HepG2 (cell line): ENCODE measurements around the gene PCDHGA7. TPM values are rescaled to one million over a fixed set of nuclear protein-coding genes. Genes with fewer than 3 reads are reported as not detected.

ENCODE experiments used
- ATAC-seq: fragments of 200-7000 bp; cut with Tn5 transposase; 3 replicates; pipeline ENCODE4 v1.9.1; 2020; ENCODE audit warnings: mild to moderate bottlenecking, moderate library complexity
- BruUV-seq: library from RNA; stranded (reverse); fragments of 400-500 nt; replicated peaks from 2 replicates; lab custom pipeline; 2021; lab: Mats Ljungman, UMichigan
- CTCF ChIA-PET: fragments of 300-600 bp; formaldehyde crosslinking; extraction: SDS; loops from one replicate; lab custom pipeline; 2021; ENCODE audit warnings: low total read pairs, inconsistent platforms, low intra/inter-chr PET ratio; lab: Yijun Ruan, JAX
- POLR2A ChIA-PET: fragments of 350-600 bp; sonication (Branson Sonifier 250); formaldehyde crosslinking; loops from one replicate; lab custom pipeline; 2020; ENCODE audit warnings: antibody characterized with exemption, inconsistent platforms; lab: Yijun Ruan, JAX
- DNase-seq: peaks from one replicate; pipeline ENCODE4 v3.0.0-alpha.2; 2015; ENCODE audit warnings: low spot score
- FAIRE-seq: peaks from 3 replicates; lab custom pipeline; 2011; peaks lifted over from hg19 to GRCh38; lab: Jason Lieb, UNC
- H2AFZ ChIP-seq: one replicate; pipeline ENCODE4 v1.6.1; 2011; ENCODE audit warnings: low read length, inconsistent platforms
- H3K27ac ChIP-seq: fragments of 300-600 bp; 3 replicates; pipeline ENCODE4 v1.8.0; 2011; ENCODE audit warnings: mixed run types, mild to moderate bottlenecking, mixed read lengths, low read length, inconsistent platforms; ENCODE audit not compliant: insufficient read depth; ENCODE audit errors: extremely low read length
- H3K27me3 ChIP-seq, 2 experiments: fragments of 200-600 bp in 1 of 2; 2 replicates in 1 of 2; 3 replicates in 1 of 2; pipeline versions ENCODE4 v1.6.0 to v1.8.0; 2011; ENCODE audit warnings: low read length in 2 of 2, mild to moderate bottlenecking in 2 of 2, moderate library complexity in 2 of 2, inconsistent platforms in 1 of 2; ENCODE audit not compliant: insufficient read depth in 2 of 2, control insufficient read depth in 1 of 2
- H3K36me3 ChIP-seq, 2 experiments: fragments of 200-600 bp in 1 of 2; replicated peaks in 1 of 2; 2 replicates in 1 of 2; 3 replicates in 1 of 2; pipeline versions ENCODE4 v1.5.1 to v1.8.0; 2011; ENCODE audit warnings: low read length in 2 of 2, inconsistent platforms in 1 of 2; ENCODE audit not compliant: insufficient read depth in 2 of 2, control insufficient read depth in 1 of 2
- H3K4me1 ChIP-seq: 2 replicates; pipeline ENCODE4 v1.5.1; 2012; ENCODE audit warnings: low read length, inconsistent platforms; ENCODE audit not compliant: insufficient read depth
- H3K4me2 ChIP-seq: 2 replicates; pipeline ENCODE4 v1.6.0; 2011; ENCODE audit warnings: low read depth, low read length, inconsistent platforms
- H3K4me3 ChIP-seq, 3 experiments: fragments of 200-600 bp in 1 of 3; sonication (generic), shearing (Covaris generic) in 1 of 3; replicated peaks in 1 of 3; 2 replicates each; pipeline ENCODE4 v1.5.1; 2011 to 2016; ENCODE audit warnings: low read length in 3 of 3, inconsistent platforms in 2 of 3, low read depth in 2 of 3, mild to moderate bottlenecking in 2 of 3, control low read depth in 1 of 3, mixed read lengths in 1 of 3; ENCODE audit not compliant: insufficient read depth in 1 of 3
- H3K79me2 ChIP-seq: one replicate; pipeline ENCODE4 v1.6.1; 2011; ENCODE audit warnings: low read length, inconsistent platforms; ENCODE audit not compliant: insufficient read depth
- H3K9ac ChIP-seq: 2 replicates; pipeline ENCODE4 v1.6.0; 2011; ENCODE audit warnings: mild to moderate bottlenecking, low read depth, low read length, inconsistent platforms; ENCODE audit not compliant: insufficient read depth
- H3K9me3 ChIP-seq: 2 replicates; pipeline ENCODE4 v1.5.1; 2012; ENCODE audit warnings: mild to moderate bottlenecking, low read length
- H4K20me1 ChIP-seq: 2 replicates; pipeline ENCODE4 v1.6.0; 2011; ENCODE audit warnings: inconsistent platforms, mild to moderate bottlenecking, low read length, moderate library complexity; ENCODE audit not compliant: insufficient read depth
- ADNP ChIP-seq: sonication (generic); formaldehyde crosslinking; IDR thresholded peaks from 2 replicates; pipeline ENCODE4 v1.4.0; 2020; ENCODE audit warnings: missing genetic modification reagents
- AGO1 ChIP-seq: fragments of 200-400 bp; formaldehyde crosslinking; IDR thresholded peaks from 2 replicates; pipeline ENCODE4 v1.6.1; 2017; ENCODE audit warnings: mild to moderate bottlenecking, low read depth, low read length, moderate library complexity; ENCODE audit not compliant: poor library complexity, severe bottlenecking
- CREB1 ChIP-seq, 2 experiments: fragments of 450-650 bp in 1 of 2; IDR thresholded peaks; 2 replicates each; pipeline ENCODE4 v1.6.1; 2016 to 2017; ENCODE audit warnings: control low read depth in 1 of 2, mild to moderate bottlenecking in 1 of 2, missing compliant biosample characterization in 1 of 2, missing genetic modification characterization in 1 of 2
- DNMT3B ChIP-seq: conservative IDR thresholded peaks from 2 replicates; pipeline ENCODE4 v1.6.1; 2016; ENCODE audit warnings: missing biosample characterization, control low read depth
- FOXK2 ChIP-seq: fragments of 450-650 bp; IDR thresholded peaks from 2 replicates; pipeline ENCODE4 v1.6.1; 2016
- HOXA7 ChIP-seq: sonication (generic); formaldehyde crosslinking; IDR thresholded peaks from 2 replicates; pipeline ENCODE4 v1.8.1; 2022; ENCODE audit warnings: mild to moderate bottlenecking, missing genetic modification reagents, moderate library complexity
- KLF16 ChIP-seq, 2 experiments: sonication (generic) in 1 of 2; formaldehyde crosslinking in 1 of 2; IDR thresholded peaks; 2 replicates each; pipeline versions ENCODE4 v1.6.1 to v1.8.0; 2016 to 2023; ENCODE audit warnings: missing genetic modification reagents in 2 of 2, missing compliant biosample characterization in 1 of 2
- MAFF ChIP-seq: IDR thresholded peaks from 2 replicates; pipeline ENCODE4 v1.6.1; 2011; ENCODE audit warnings: low read depth, low read length, improper control_type of control experiment
- NFYC ChIP-seq: IDR thresholded peaks from 2 replicates; pipeline ENCODE4 v1.6.1; 2016; ENCODE audit warnings: missing genetic modification reagents, missing compliant biosample characterization
- NPAS2 ChIP-seq: sonication (generic); formaldehyde crosslinking; IDR thresholded peaks from 2 replicates; pipeline ENCODE4 v1.8.0; 2022; ENCODE audit warnings: mild to moderate bottlenecking, missing genetic modification reagents, borderline replicate concordance
- NR2F6 ChIP-seq, 2 experiments: IDR thresholded peaks; 2 replicates each; pipeline ENCODE4 v1.6.1; 2016; ENCODE audit warnings: antibody characterized with exemption in 1 of 2, mild to moderate bottlenecking in 1 of 2
- PHB2 ChIP-seq: fragments of 450-650 bp; IDR thresholded peaks from 2 replicates; pipeline ENCODE4 v1.6.1; 2018; ENCODE audit not compliant: partially characterized antibody
- SUZ12 ChIP-seq: fragments of 150-350 bp; IDR thresholded peaks from 2 replicates; pipeline ENCODE4 v1.6.1; 2014; ENCODE audit warnings: low read depth, low read length
- XBP1 ChIP-seq: sonication (generic); formaldehyde crosslinking; IDR thresholded peaks from 2 replicates; pipeline ENCODE4 v1.5.0; 2020; ENCODE audit warnings: missing genetic modification reagents
- ZNF343 ChIP-seq: sonication (generic); formaldehyde crosslinking; IDR thresholded peaks from 2 replicates; pipeline ENCODE4 v1.4.0; 2020; ENCODE audit warnings: mild to moderate bottlenecking, missing genetic modification reagents
- ZNF598 ChIP-seq: sonication (generic); formaldehyde crosslinking; IDR thresholded peaks from 2 replicates; pipeline ENCODE4 v1.5.1; 2020; ENCODE audit warnings: mild to moderate bottlenecking, missing genetic modification reagents, borderline replicate concordance
- WGBS: methylation state at CpG from one replicate; pipeline ENCODE4 v1.1.6; 2017; ENCODE audit warnings: low lambda C conversion rate; 5-methylcytosine and 5-hydroxymethylcytosine counted together
- in situ Hi-C: cut with HindIII; loops from 2 replicates; pipeline ENCODE4 v1.10.0; 2017; ENCODE audit warnings: low pct_unique_long_range_greater_than_20kb; ENCODE audit not compliant: extremely low pct_ligation_motif_present
- intact Hi-C: fragments of 100-400 bp; cut with micrococcal nuclease; formaldehyde crosslinking; loops from one replicate; pipeline ENCODE4 v1.10.0; 2022; ENCODE audit not compliant: unreplicated experiment
- polyA plus RNA-seq, 8 experiments: library from polyadenylated mRNA; depleted of rRNA in 3 of 8; stranded (reverse) in 7 of 8; unstranded in 1 of 8; fragments of >200 nt; fragmentation: Illumina TruSeq in 4 of 8; extraction: Trizol in 4 of 8; gene quantifications; 2 replicates each; pipeline versions ENCODE4 v1.2.1 to v1.2.3, GENCODE V29; 2011 to 2016; ENCODE audit warnings: low read depth in 4 of 8, missing spikeins in 1 of 8, mixed read lengths in 1 of 8; ENCODE audit not compliant: insufficient read depth in 1 of 8
- total RNA-seq, 5 experiments: library from RNA; depleted of rRNA; stranded (reverse); fragments of >200 nt; fragmentation: Illumina TruSeq; extraction: Trizol; gene quantifications; 2 replicates each; pipeline ENCODE4 v1.2.3, GENCODE V29; 2016; ENCODE audit warnings: low read depth in 1 of 5
- TF ChIP-seq, protein P1 (sequence below): sonication (generic); formaldehyde crosslinking; IDR thresholded peaks from 2 replicates; pipeline ENCODE4 v1.4.0; 2020; ENCODE audit warnings: missing genetic modification reagents, borderline replicate concordance
- TF ChIP-seq, protein P2 (sequence below): sonication (generic); formaldehyde crosslinking; IDR thresholded peaks from 2 replicates; pipeline ENCODE4 v1.4.0; 2020; ENCODE audit warnings: mild to moderate bottlenecking, missing genetic modification reagents

PCDHGA7 gene
- total and polyA plus RNA-seq, 2 of the 13 experiments (the other 11 are each of a cell fraction or from before 2014, with no cell fraction given): 0.11 to 0.31 TPM

DNA sequence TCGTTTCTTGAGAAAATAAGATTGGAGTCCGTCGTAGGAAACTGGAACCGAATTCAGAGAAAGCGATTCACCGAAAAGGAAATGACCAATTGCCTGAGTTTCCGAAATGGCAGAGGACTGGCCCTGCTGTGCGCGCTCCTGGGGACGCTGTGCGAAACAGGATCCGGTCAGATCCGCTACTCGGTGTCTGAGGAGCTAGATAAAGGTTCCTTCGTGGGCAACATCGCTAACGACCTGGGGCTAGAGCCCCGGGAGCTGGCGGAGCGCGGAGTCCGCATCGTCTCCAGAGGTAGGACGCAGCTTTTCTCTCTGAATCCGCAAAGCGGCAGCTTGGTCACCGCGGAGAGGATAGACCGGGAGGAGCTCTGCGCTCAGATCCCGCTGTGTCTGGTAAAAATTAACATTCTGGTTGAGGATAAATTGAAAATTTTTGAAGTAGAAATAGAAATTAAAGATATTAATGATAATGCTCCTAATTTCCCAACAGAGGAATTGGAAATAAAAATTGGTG, 38.5 kb upstream of the PCDHGA7 start (continued):
- TF ChIP-seq, protein P1, sequence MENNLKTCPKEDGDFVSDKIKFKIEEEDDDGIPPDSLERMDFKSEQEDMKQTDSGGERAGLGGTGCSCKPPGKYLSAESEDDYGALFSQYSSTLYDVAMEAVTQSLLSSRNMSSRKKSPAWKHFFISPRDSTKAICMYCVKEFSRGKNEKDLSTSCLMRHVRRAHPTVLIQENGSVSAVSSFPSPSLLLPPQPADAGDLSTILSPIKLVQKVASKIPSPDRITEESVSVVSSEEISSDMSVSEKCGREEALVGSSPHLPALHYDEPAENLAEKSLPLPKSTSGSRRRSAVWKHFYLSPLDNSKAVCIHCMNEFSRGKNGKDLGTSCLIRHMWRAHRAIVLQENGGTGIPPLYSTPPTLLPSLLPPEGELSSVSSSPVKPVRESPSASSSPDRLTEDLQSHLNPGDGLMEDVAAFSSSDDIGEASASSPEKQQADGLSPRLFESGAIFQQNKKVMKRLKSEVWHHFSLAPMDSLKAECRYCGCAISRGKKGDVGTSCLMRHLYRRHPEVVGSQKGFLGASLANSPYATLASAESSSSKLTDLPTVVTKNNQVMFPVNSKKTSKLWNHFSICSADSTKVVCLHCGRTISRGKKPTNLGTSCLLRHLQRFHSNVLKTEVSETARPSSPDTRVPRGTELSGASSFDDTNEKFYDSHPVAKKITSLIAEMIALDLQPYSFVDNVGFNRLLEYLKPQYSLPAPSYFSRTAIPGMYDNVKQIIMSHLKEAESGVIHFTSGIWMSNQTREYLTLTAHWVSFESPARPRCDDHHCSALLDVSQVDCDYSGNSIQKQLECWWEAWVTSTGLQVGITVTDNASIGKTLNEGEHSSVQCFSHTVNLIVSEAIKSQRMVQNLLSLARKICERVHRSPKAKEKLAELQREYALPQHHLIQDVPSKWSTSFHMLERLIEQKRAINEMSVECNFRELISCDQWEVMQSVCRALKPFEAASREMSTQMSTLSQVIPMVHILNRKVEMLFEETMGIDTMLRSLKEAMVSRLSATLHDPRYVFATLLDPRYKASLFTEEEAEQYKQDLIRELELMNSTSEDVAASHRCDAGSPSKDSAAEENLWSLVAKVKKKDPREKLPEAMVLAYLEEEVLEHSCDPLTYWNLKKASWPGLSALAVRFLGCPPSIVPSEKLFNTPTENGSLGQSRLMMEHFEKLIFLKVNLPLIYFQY: no peak
- TF ChIP-seq ZNF343 (no peak), MAFF (no peak)
- TF ChIP-seq, all 625 proteins: peak for 0

DNA sequence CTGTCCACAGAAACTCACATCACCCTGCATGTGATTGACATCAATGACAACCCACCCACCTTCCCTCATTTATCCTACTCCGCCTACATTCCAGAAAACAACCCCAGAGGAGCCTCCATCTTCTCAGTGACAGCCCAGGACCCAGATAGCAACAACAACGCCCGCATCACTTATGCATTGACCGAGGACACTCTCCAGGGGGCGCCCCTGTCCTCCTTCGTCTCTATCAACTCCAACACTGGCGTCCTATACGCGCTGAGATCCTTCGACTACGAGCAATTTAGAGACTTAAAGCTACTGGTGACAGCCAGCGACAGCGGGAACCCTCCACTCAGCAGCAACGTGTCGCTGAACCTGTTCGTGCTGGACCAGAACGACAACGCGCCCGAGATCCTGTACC, 37.2 kb upstream of the PCDHGA7 start:
- Histone ChIP-seq H3K36me3 (no peaks in the 10 kb centered on the region), H3K27me3 (no peaks in the 10 kb centered on the region; a peak in 1 of 5 replicates), H3K27ac (no peak overlapping the region), H3K9ac (no peak overlapping the region), H3K4me1 (no peaks in the 10 kb centered on the region), H3K4me3 (no peak overlapping the region), H2AFZ (no peak overlapping the region), H4K20me1 (no peaks in the 10 kb centered on the region), H3K9me3 (peaks cover 22% of the 10 kb centered on the region), H3K4me2 (no peak overlapping the region), H3K79me2 (no peaks in the 10 kb centered on the region)
- no TSS peak for BruUV-seq
- DNase-seq (no peak), ATAC-seq (no peak), FAIRE-seq (no peak)
- CTCF ChIA-PET: no interaction called here
- intact Hi-C loops: no loop called here
- in situ Hi-C loops: no loop called here
- WGBS: 75% methylated on average over 20 of the region's 20 CpGs
- TF ChIP-seq SUZ12 (no peak), NFYC (CRISPR knock-in tag) (no peak), NR2F6 (IDR thresholded peaks at IDR 0.05) (no peak), NR2F6 (CRISPR knock-in tag; IDR thresholded peaks at IDR 0.05) (no peak), FOXK2 (no peak), NPAS2 (no peak), ZNF598 (CRISPR knock-in tag) (no peak), DNMT3B (CRISPR knock-in tag) (no peak), KLF16 (CRISPR knock-in tag; IDR thresholded peaks at IDR 0.05) (no peak), XBP1 (CRISPR knock-in tag) (no peak), AGO1 (no peak), CREB1 (IDR thresholded peaks at IDR 0.05) (no peak), CREB1 (CRISPR knock-in tag; IDR thresholded peaks at IDR 0.05) (no peak), HOXA7 (CRISPR knock-in tag) (no peak), ADNP (CRISPR knock-in tag) (no peak), PHB2 (no peak)
- TF ChIP-seq, protein P2, sequence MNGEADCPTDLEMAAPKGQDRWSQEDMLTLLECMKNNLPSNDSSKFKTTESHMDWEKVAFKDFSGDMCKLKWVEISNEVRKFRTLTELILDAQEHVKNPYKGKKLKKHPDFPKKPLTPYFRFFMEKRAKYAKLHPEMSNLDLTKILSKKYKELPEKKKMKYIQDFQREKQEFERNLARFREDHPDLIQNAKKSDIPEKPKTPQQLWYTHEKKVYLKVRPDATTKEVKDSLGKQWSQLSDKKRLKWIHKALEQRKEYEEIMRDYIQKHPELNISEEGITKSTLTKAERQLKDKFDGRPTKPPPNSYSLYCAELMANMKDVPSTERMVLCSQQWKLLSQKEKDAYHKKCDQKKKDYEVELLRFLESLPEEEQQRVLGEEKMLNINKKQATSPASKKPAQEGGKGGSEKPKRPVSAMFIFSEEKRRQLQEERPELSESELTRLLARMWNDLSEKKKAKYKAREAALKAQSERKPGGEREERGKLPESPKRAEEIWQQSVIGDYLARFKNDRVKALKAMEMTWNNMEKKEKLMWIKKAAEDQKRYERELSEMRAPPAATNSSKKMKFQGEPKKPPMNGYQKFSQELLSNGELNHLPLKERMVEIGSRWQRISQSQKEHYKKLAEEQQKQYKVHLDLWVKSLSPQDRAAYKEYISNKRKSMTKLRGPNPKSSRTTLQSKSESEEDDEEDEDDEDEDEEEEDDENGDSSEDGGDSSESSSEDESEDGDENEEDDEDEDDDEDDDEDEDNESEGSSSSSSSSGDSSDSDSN: no peak
- POLR2A ChIA-PET: no interaction called here
